HCT116 (cell line): ENCODE results near the gene SSUH2. TPM values are rescaled to one million over a fixed set of nuclear protein-coding genes. Genes with fewer than 3 reads are reported as not detected.

Source experiments
- ATAC-seq: fragments of 200-7000 bp; cut with Tn5 transposase; 2 replicates; pipeline ENCODE4 v1.9.1; 2020; ENCODE audit warnings: mild to moderate bottlenecking, moderate library complexity
- BruUV-seq: library from RNA; stranded (reverse); fragments of 400-500 nt; replicated peaks from 2 replicates; lab custom pipeline; 2021; lab: Mats Ljungman, UMichigan
- CTCF ChIA-PET: fragments of 300-600 bp; sonication (Branson Sonifier 250); formaldehyde crosslinking; loops from one replicate; lab custom pipeline; 2021; ENCODE audit warnings: antibody characterized with exemption; lab: Charles Lee
- POLR2A ChIA-PET: fragments of 300-600, 350-600 bp; sonication (Branson Sonifier 250); formaldehyde crosslinking; loops from one replicate; lab custom pipeline; 2021; ENCODE audit warnings: antibody characterized with exemption; lab: Charles Lee
- RAD21 ChIA-PET, 2 experiments: fragments of 300-600 bp; sonication (Branson Sonifier 250); formaldehyde crosslinking; loops; one replicate each; lab custom pipeline; 2023; ENCODE audit warnings: low total read pairs in 2 of 2; ENCODE audit not compliant: uncharacterized antibody in 2 of 2, unreplicated experiment in 2 of 2, low non-redundant PET in 1 of 2; lab: Charles Lee
- DNase-seq: peaks from one replicate; pipeline ENCODE4 v3.0.0-alpha.2; 2010; ENCODE audit warnings: low read depth, low spot score
- H2AFZ ChIP-seq: fragments of 200-600 bp; shearing (Covaris generic), sonication (generic); 2 replicates; pipeline ENCODE4 v1.6.1; 2017; ENCODE audit warnings: low read depth, mixed run types, mixed read lengths, antibody characterized with exemption, low read length; ENCODE audit not compliant: poor library complexity, severe bottlenecking
- H3K27ac ChIP-seq: 2 replicates; pipeline ENCODE4 v1.5.1; 2012; ENCODE audit warnings: low read depth, low read length
- H3K27me3 ChIP-seq: fragments of 200-600 bp; sonication (generic); 2 replicates; pipeline ENCODE4 v1.6.1; 2016; ENCODE audit warnings: mixed run types, low read length, mixed read lengths; ENCODE audit not compliant: insufficient read depth
- H3K36me3 ChIP-seq, 2 experiments: fragments of 200-500 bp in 1 of 2; fragments of 200-600 bp in 1 of 2; sonication (Bioruptor generic) in 1 of 2; sonication (generic) in 1 of 2; 2 replicates each; pipeline versions ENCODE4 v1.5.1 to v1.6.1; 2014 to 2016; ENCODE audit warnings: low read length in 2 of 2, inconsistent platforms in 1 of 2, mixed read lengths in 1 of 2, mixed run types in 1 of 2; ENCODE audit not compliant: insufficient read depth in 2 of 2, control insufficient read depth in 1 of 2
- H3K4me1 ChIP-seq, 2 experiments: fragments of 200-600 bp in 1 of 2; sonication (generic) in 1 of 2; 2 replicates each; pipeline versions ENCODE4 v1.5.1 to v1.6.1; 2012 to 2017; ENCODE audit warnings: low read length in 2 of 2, inconsistent platforms in 1 of 2, mild to moderate bottlenecking in 1 of 2, mixed read lengths in 1 of 2, mixed run types in 1 of 2, moderate library complexity in 1 of 2; ENCODE audit not compliant: insufficient read depth in 2 of 2, control insufficient read depth in 1 of 2
- H3K4me2 ChIP-seq: fragments of 200-600 bp; sonication (generic); 2 replicates; pipeline ENCODE4 v1.6.1; 2017; ENCODE audit warnings: mixed run types, low read length, mixed read lengths
- H3K4me3 ChIP-seq, 2 experiments: fragments of 200-600 bp in 1 of 2; sonication (generic) in 1 of 2; replicated peaks in 1 of 2; 2 replicates each; pipeline ENCODE4 v1.5.1; 2011 to 2016; ENCODE audit warnings: low read length in 2 of 2, control low read depth in 1 of 2, low read depth in 1 of 2, mild to moderate bottlenecking in 1 of 2, mixed read lengths in 1 of 2, mixed run types in 1 of 2
- H3K79me2 ChIP-seq: fragments of 200-600 bp; sonication (generic); 2 replicates; pipeline ENCODE4 v1.6.1; 2017; ENCODE audit warnings: mild to moderate bottlenecking, mixed run types, low read length, moderate library complexity, mixed read lengths; ENCODE audit not compliant: insufficient read depth
- H3K9ac ChIP-seq: fragments of 200-600 bp; sonication (generic); 2 replicates; pipeline ENCODE4 v1.6.1; 2016; ENCODE audit warnings: low read length, mixed read lengths
- H3K9me2 ChIP-seq: fragments of 200-600 bp; sonication (generic), shearing (Covaris generic); 2 replicates; pipeline ENCODE4 v1.6.1; 2017; ENCODE audit warnings: mixed run types, mild to moderate bottlenecking, moderate library complexity; ENCODE audit not compliant: insufficient read depth
- H3K9me3 ChIP-seq, 2 experiments: fragments of 200-500 bp in 1 of 2; fragments of 200-600 bp in 1 of 2; sonication (Bioruptor generic) in 1 of 2; sonication (generic) in 1 of 2; 2 replicates each; pipeline ENCODE4 v1.6.1; 2014 to 2017; ENCODE audit warnings: low read length in 2 of 2, mixed read lengths in 2 of 2, inconsistent platforms in 1 of 2, low read depth in 1 of 2, mild to moderate bottlenecking in 1 of 2, mixed run types in 1 of 2, moderate library complexity in 1 of 2; ENCODE audit not compliant: control insufficient read depth in 1 of 2, insufficient read depth in 1 of 2
- H4K20me1 ChIP-seq: fragments of 200-600 bp; sonication (generic), shearing (Covaris generic); 2 replicates; pipeline ENCODE4 v1.6.1; 2017; ENCODE audit warnings: mixed run types, mild to moderate bottlenecking, moderate library complexity; ENCODE audit not compliant: insufficient read depth
- CBX3 ChIP-seq: IDR thresholded peaks from 2 replicates; pipeline ENCODE4 v1.6.1; 2012; ENCODE audit warnings: low read depth
- ELF1 ChIP-seq: IDR thresholded peaks from 2 replicates; pipeline ENCODE4 v1.6.1; 2012; ENCODE audit warnings: low read depth, borderline replicate concordance
- EZH2phosphoT487 ChIP-seq: fragments of 200-600 bp; IDR thresholded peaks from 2 replicates; pipeline ENCODE4 v1.6.1; 2018; ENCODE audit warnings: antibody characterized with exemption, borderline replicate concordance
- FOSL1 ChIP-seq: IDR thresholded peaks from 2 replicates; pipeline ENCODE4 v1.6.1; 2012; ENCODE audit warnings: low read depth
- JUND ChIP-seq: IDR thresholded peaks from 2 replicates; pipeline ENCODE4 v1.6.1; 2012
- POLR2A ChIP-seq: IDR thresholded peaks from 2 replicates; pipeline ENCODE4 v1.7.0; 2011; ENCODE audit warnings: borderline replicate concordance; ENCODE audit not compliant: insufficient read depth, insufficient read length; ENCODE audit errors: extremely low read depth
- POLR2AphosphoS5 ChIP-seq: IDR thresholded peaks from 2 replicates; pipeline ENCODE4 v1.6.1; 2011; ENCODE audit warnings: mild to moderate bottlenecking, low read depth, low read length, moderate library complexity
- RAD21 ChIP-seq: IDR thresholded peaks from 2 replicates; pipeline ENCODE4 v1.6.1; 2012; ENCODE audit warnings: low read depth, mild to moderate bottlenecking
- SIN3A ChIP-seq: IDR thresholded peaks from 2 replicates; pipeline ENCODE4 v1.6.1; 2012; ENCODE audit warnings: low read depth
- SP1 ChIP-seq: IDR thresholded peaks from 2 replicates; pipeline ENCODE4 v1.6.1; 2012; ENCODE audit warnings: low read depth
- TCF7L2 ChIP-seq: IDR thresholded peaks from 2 replicates; pipeline ENCODE4 v1.7.0; 2011; ENCODE audit warnings: borderline replicate concordance, inconsistent platforms; ENCODE audit not compliant: insufficient read depth, insufficient read length; ENCODE audit errors: extremely low read depth
- YY1 ChIP-seq: IDR thresholded peaks from 2 replicates; pipeline ENCODE4 v1.6.1; 2011; ENCODE audit warnings: low read length, low read depth, moderate library complexity, mild to moderate bottlenecking; ENCODE audit not compliant: insufficient replicate concordance; ENCODE audit errors: extremely low read depth
- ZBTB33 ChIP-seq: IDR thresholded peaks from 2 replicates; pipeline ENCODE4 v1.6.1; 2011; ENCODE audit warnings: mild to moderate bottlenecking, low read length, moderate library complexity; ENCODE audit not compliant: insufficient replicate concordance; ENCODE audit errors: extremely low read depth
- ZNF274 ChIP-seq: fragments of 200-500 bp; sonication (Bioruptor generic); IDR thresholded peaks from 2 replicates; pipeline ENCODE4 v1.6.1; 2014; ENCODE audit warnings: mild to moderate bottlenecking, low read depth, low read length, inconsistent platforms
- intact Hi-C: fragments of 100-400 bp; cut with micrococcal nuclease; formaldehyde crosslinking; loops from 2 replicates; pipeline ENCODE4 v1.10.0; 2022
- total RNA-seq: library from RNA; stranded (reverse); gene quantifications from one replicate; pipeline ENCODE4 v1.2.1, GENCODE V29; 2021; ENCODE audit not compliant: unreplicated experiment
- TF ChIP-seq, protein P1 (sequence below): IDR thresholded peaks from 2 replicates; pipeline ENCODE4 v1.6.1; 2012
- TF ChIP-seq, protein P2 (sequence below): IDR thresholded peaks from 2 replicates; pipeline ENCODE4 v1.6.1; 2012; ENCODE audit warnings: low read depth

The SSUH2 gene
- total RNA-seq, 1 experiment from 2014 or later = 0.76 TPM

DNA sequence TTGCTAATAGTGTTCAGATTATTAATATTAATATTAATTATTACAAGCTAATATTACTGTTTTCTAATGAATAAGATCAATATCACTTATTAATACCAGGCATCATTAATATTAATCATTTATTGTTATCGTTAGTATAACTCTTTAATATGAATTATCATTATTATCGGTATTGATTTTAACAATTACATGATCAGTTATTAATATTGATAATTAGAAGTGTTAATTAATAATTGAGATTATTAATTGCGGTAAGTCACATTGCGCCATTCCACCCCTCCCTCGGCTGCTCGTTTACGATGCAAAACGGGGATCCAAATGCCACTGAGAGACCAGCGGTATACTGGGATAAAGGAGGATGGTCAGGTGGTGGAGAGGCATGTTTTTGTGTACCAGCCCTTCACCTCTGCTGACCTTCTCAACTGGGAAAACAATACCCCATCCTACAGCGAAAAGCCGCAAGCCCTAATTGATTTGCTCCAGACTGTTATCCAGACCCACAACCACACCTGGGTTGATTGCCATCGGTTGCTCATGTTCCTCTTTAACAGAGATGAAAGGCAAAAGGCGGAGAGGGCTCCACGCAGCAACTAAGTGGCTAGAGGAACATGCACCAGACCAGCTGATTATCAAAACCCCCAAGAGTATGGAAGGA is 28.6 kb upstream of the SSUH2 start:
- no peak for TF ChIP-seq POLR2AphosphoS5
- TF ChIP-seq ELF1 = no peak
- TF ChIP-seq ZNF274 = no peak
- TF ChIP-seq CBX3 = no peak
- TF ChIP-seq ZBTB33 = no peak
- no peak for TF ChIP-seq EZH2phosphoT487
- TF ChIP-seq, protein P1, sequence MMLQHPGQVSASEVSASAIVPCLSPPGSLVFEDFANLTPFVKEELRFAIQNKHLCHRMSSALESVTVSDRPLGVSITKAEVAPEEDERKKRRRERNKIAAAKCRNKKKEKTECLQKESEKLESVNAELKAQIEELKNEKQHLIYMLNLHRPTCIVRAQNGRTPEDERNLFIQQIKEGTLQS = no peak
- no peak for TF ChIP-seq JUND
- no peak for TF ChIP-seq YY1
- TF ChIP-seq, protein P2, sequence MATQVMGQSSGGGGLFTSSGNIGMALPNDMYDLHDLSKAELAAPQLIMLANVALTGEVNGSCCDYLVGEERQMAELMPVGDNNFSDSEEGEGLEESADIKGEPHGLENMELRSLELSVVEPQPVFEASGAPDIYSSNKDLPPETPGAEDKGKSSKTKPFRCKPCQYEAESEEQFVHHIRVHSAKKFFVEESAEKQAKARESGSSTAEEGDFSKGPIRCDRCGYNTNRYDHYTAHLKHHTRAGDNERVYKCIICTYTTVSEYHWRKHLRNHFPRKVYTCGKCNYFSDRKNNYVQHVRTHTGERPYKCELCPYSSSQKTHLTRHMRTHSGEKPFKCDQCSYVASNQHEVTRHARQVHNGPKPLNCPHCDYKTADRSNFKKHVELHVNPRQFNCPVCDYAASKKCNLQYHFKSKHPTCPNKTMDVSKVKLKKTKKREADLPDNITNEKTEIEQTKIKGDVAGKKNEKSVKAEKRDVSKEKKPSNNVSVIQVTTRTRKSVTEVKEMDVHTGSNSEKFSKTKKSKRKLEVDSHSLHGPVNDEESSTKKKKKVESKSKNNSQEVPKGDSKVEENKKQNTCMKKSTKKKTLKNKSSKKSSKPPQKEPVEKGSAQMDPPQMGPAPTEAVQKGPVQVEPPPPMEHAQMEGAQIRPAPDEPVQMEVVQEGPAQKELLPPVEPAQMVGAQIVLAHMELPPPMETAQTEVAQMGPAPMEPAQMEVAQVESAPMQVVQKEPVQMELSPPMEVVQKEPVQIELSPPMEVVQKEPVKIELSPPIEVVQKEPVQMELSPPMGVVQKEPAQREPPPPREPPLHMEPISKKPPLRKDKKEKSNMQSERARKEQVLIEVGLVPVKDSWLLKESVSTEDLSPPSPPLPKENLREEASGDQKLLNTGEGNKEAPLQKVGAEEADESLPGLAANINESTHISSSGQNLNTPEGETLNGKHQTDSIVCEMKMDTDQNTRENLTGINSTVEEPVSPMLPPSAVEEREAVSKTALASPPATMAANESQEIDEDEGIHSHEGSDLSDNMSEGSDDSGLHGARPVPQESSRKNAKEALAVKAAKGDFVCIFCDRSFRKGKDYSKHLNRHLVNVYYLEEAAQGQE = no peak
- TF ChIP-seq SP1 = no peak
- no peak for TF ChIP-seq SIN3A
- no peak for TF ChIP-seq RAD21
- TF ChIP-seq TCF7L2 = no peak
- TF ChIP-seq POLR2A = no peak
- TF ChIP-seq FOSL1 = no peak
- TF ChIP-seq, all 23 proteins: peak for 0
- no peak overlapping the region for H2AFZ ChIP-seq
- H3K27me3 ChIP-seq = no peaks in the 10 kb centered on the region
- POLR2A ChIA-PET = no interaction called here
- no peaks in the 10 kb centered on the region for H4K20me1 ChIP-seq
- H3K36me3 ChIP-seq = no peaks in the 10 kb centered on the region
- DNase-seq = no peak
- no peaks in the 10 kb centered on the region for H3K4me1 ChIP-seq
- no peaks in the 10 kb centered on the region for H3K79me2 ChIP-seq
- H3K9me3 ChIP-seq = no peaks in the 10 kb centered on the region
- H3K4me3 ChIP-seq = no peak overlapping the region
- H3K27ac ChIP-seq = no peak overlapping the region
- RAD21 ChIA-PET = no interaction called here
- CTCF ChIA-PET = interaction anchor here (1.2 kb wide), 1 partner anchor 96 kb away, joined by 3 read pairs; the partner anchor contains the start of gene OXTR
- BruUV-seq = no TSS peak
- ATAC-seq = no peak
- no peak overlapping the region for H3K4me2 ChIP-seq
- intact Hi-C loops = no loop called here
- H3K9ac ChIP-seq = no peak overlapping the region
- no peaks in the 10 kb centered on the region for H3K9me2 ChIP-seq
